B cell (primary cell): ENCODE measurements around the gene ERN1. TPM values are rescaled to one million over a fixed set of nuclear protein-coding genes. Genes with fewer than 3 reads are reported as not detected.

ENCODE experiments used
- ATAC-seq: fragments of 200-7000 bp; cut with Tn5 transposase; one replicate; pipeline ENCODE4 v1.10.0; 2021; ENCODE audit warnings: low read depth, mild to moderate bottlenecking, moderate number of reproducible peaks, moderate library complexity
- CTCF ChIA-PET: fragments of 350-600 bp; sonication (Branson Sonifier 250); formaldehyde crosslinking; loops from one replicate; lab custom pipeline; 2021; ENCODE audit warnings: antibody characterized with exemption, inconsistent platforms; lab: Charles Lee
- POLR2A ChIA-PET: fragments of 350-600 bp; sonication (Branson Sonifier 250); formaldehyde crosslinking; loops from one replicate; lab custom pipeline; 2021; ENCODE audit warnings: antibody characterized with exemption; lab: Charles Lee
- DNase-seq: peaks from one replicate; pipeline ENCODE4 v3.0.0; 2013
- H2AFZ ChIP-seq: 2 replicates; pipeline ENCODE4 v1.6.1; 2012; ENCODE audit warnings: mild to moderate bottlenecking, low read depth, low read length; ENCODE audit not compliant: insufficient read depth, poor library complexity, severe bottlenecking
- H3K27ac ChIP-seq, 2 donors: 1 replicate in 1 of 2; 2 replicates in 1 of 2; pipeline ENCODE4 v1.5.1; 2012 to 2013; ENCODE audit warnings: low read length in 2 of 2, mild to moderate bottlenecking in 2 of 2, moderate library complexity in 1 of 2
- H3K27me3 ChIP-seq, 4 experiments: fragments of 200-600 bp in 1 of 4; sonication (generic) in 1 of 4; replicated peaks in 1 of 4; 1 replicate in 2 of 4; 2 replicates in 2 of 4; pipeline versions ENCODE4 v1.6.1 to v1.7.0; 2013 to 2016; ENCODE audit warnings: low read length in 3 of 4, mild to moderate bottlenecking in 2 of 4, mixed read lengths in 1 of 4, moderate library complexity in 1 of 4; ENCODE audit not compliant: insufficient read depth in 4 of 4, control insufficient read depth in 3 of 4; ENCODE audit errors: control extremely low read depth in 1 of 4
- H3K36me3 ChIP-seq, 2 experiments: replicated peaks in 1 of 2; 1 replicate in 1 of 2; 2 replicates in 1 of 2; pipeline versions ENCODE4 v1.6.1 to v1.7.1; 2013; ENCODE audit warnings: low read length in 1 of 2; ENCODE audit not compliant: insufficient read depth in 2 of 2, control insufficient read depth in 1 of 2; ENCODE audit errors: control extremely low read depth in 1 of 2, extremely low read depth in 1 of 2
- H3K4me1 ChIP-seq, 2 donors: fragments of 200-600 bp in 1 of 2; sonication (generic) in 1 of 2; 1 replicate in 1 of 2; 2 replicates in 1 of 2; pipeline versions ENCODE4 v1.5.1 to v1.6.1; 2013 to 2017; ENCODE audit warnings: low read length in 2 of 2; ENCODE audit not compliant: control insufficient read depth in 2 of 2, insufficient read depth in 2 of 2
- H3K4me2 ChIP-seq: replicated peaks from 2 replicates; pipeline ENCODE3; 2012; ENCODE audit warnings: mild to moderate bottlenecking, low read depth, low read length; ENCODE audit not compliant: poor library complexity, severe bottlenecking
- H3K4me3 ChIP-seq, 5 experiments: fragments of 200-600 bp in 1 of 5; sonication (generic) in 1 of 5; 1 replicate in 3 of 5; 2 replicates in 2 of 5; pipeline versions ENCODE4 v1.5.1 to v1.7.0; 2011 to 2016; ENCODE audit warnings: low read length in 4 of 5, mild to moderate bottlenecking in 4 of 5, low read depth in 2 of 5, control low read depth in 1 of 5, moderate library complexity in 1 of 5; ENCODE audit not compliant: insufficient read depth in 1 of 5; ENCODE audit errors: control extremely low read depth in 1 of 5, extremely low read depth in 1 of 5
- H3K79me2 ChIP-seq: fragments of 200-600 bp; sonication (generic); one replicate; pipeline ENCODE4 v1.6.0; 2016; ENCODE audit warnings: low read length; ENCODE audit not compliant: control insufficient read depth, insufficient read depth
- H3K9ac ChIP-seq: fragments of 200-600 bp; sonication (generic); 2 replicates; pipeline ENCODE4 v1.6.1; 2017; ENCODE audit warnings: mild to moderate bottlenecking, low read length, moderate library complexity
- H3K9me3 ChIP-seq, 3 donors: one replicate each; pipeline versions ENCODE4 v1.6.1 to v1.7.1; 2013; ENCODE audit warnings: low read length in 2 of 3; ENCODE audit not compliant: control insufficient read depth in 2 of 3, insufficient read depth in 1 of 3; ENCODE audit errors: control extremely low read depth in 1 of 3
- H4K20me1 ChIP-seq: 2 replicates; pipeline ENCODE4 v1.6.0; 2012; ENCODE audit warnings: mild to moderate bottlenecking, low read length; ENCODE audit not compliant: insufficient read depth, control insufficient read depth, poor library complexity, severe bottlenecking
- H3K27ac Mint-ChIP-seq: one replicate; pipeline ENCODE4 v1.8.0; 2021; ENCODE audit warnings: mixed read lengths
- H3K27me3 Mint-ChIP-seq: one replicate; pipeline ENCODE4 v1.8.0; 2021; ENCODE audit warnings: mixed read lengths
- H3K4me1 Mint-ChIP-seq: one replicate; pipeline ENCODE4 v1.8.0; 2021; ENCODE audit warnings: mixed read lengths
- H3K4me3 Mint-ChIP-seq: one replicate; pipeline ENCODE4 v1.8.0; 2021; ENCODE audit warnings: mixed read lengths
- H3K9me3 Mint-ChIP-seq: one replicate; pipeline ENCODE4 v1.8.0; 2022; ENCODE audit warnings: mixed read lengths; ENCODE audit not compliant: insufficient read depth
- EZH2 ChIP-seq: IDR thresholded peaks from 2 replicates; pipeline ENCODE4 v1.6.1; 2012; ENCODE audit warnings: borderline replicate concordance, low read depth, mild to moderate bottlenecking, moderate library complexity, low read length; ENCODE audit not compliant: insufficient read depth, poor library complexity, severe bottlenecking
- WGBS: methylation state at CpG from one replicate; pipeline ENCODE4 v1.1.5; 2013; ENCODE audit warnings: missing lambda C conversion rate; ENCODE audit not compliant: insufficient coverage; 5-methylcytosine and 5-hydroxymethylcytosine counted together
- intact Hi-C: fragments of 100-400 bp; cut with micrococcal nuclease; formaldehyde crosslinking; loops from one replicate; pipeline ENCODE4 v1.10.0; 2022
- polyA plus RNA-seq: library from polyadenylated mRNA; depleted of rRNA; stranded (reverse); fragments of >200 nt; gene quantifications from 2 replicates; pipeline ENCODE4 v1.2.3, GENCODE V29; 2012
- total RNA-seq, 2 donors: library from RNA; stranded (reverse); fragments of 120-200 nt in 1 of 2; gene quantifications; 1 replicate in 1 of 2; 2 replicates in 1 of 2; pipeline versions ENCODE4 v1.2.3 to v1.2.4, GENCODE V29; 2013 to 2022
- TF ChIP-seq, protein P1 (sequence below): fragments of 200-600 bp; IDR thresholded peaks from one replicate; pipeline ENCODE4 v1.8.0; 2022; ENCODE audit warnings: antibody characterized with exemption, mild to moderate bottlenecking

The ERN1 gene
- total and polyA plus RNA-seq, 2 donors (not counting 1 experiment from before 2014, with no cell fraction given), result 7.0 to 19.4 TPM

DNA sequence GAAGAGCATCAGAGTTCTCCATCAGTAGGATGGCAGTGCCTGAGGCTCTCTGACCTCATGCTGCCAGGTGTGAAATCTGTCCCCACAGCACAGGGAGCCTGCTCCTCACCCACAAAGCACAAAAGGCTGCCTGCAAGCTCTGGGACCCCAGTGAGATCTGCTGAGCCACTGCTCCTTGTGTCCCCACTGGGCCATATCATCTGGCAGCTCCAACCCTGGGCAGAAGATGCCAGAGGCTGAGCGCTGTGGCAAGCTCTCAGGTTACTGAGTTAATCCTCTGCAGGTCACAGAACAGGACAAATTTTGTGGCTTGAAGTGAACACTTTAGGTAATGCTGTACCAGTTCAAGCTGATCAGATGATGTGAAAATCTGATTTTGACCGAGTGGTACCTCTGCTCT is 26.7 kb upstream of the ERN1 start:
- POLR2A ChIA-PET, result no interaction called here
- DNase-seq, result no peak
- Mint-ChIP-seq H3K27ac (no peak overlapping the region), H3K9me3 (no peaks in the 10 kb centered on the region), H3K4me3 (no peak overlapping the region), H3K27me3 (no peaks in the 10 kb centered on the region), H3K4me1 (no peaks in the 10 kb centered on the region)
- no peaks in the 10 kb centered on the region for H3K4me1 ChIP-seq
- no peak overlapping the region for H3K4me3 ChIP-seq
- intact Hi-C loops, result no loop called here
- CTCF ChIA-PET, result no interaction called here
- no peaks in the 10 kb centered on the region for H3K27me3 ChIP-seq
- no peak overlapping the region for H3K9ac ChIP-seq
- H3K79me2 ChIP-seq, result no peaks in the 10 kb centered on the region
- WGBS, result 100% methylated on average over 2 of the region's 2 CpGs
- H3K9me3 ChIP-seq, result no peaks in the 10 kb centered on the region
- H3K27ac ChIP-seq, result no peak overlapping the region
- TF ChIP-seq, protein P1, sequence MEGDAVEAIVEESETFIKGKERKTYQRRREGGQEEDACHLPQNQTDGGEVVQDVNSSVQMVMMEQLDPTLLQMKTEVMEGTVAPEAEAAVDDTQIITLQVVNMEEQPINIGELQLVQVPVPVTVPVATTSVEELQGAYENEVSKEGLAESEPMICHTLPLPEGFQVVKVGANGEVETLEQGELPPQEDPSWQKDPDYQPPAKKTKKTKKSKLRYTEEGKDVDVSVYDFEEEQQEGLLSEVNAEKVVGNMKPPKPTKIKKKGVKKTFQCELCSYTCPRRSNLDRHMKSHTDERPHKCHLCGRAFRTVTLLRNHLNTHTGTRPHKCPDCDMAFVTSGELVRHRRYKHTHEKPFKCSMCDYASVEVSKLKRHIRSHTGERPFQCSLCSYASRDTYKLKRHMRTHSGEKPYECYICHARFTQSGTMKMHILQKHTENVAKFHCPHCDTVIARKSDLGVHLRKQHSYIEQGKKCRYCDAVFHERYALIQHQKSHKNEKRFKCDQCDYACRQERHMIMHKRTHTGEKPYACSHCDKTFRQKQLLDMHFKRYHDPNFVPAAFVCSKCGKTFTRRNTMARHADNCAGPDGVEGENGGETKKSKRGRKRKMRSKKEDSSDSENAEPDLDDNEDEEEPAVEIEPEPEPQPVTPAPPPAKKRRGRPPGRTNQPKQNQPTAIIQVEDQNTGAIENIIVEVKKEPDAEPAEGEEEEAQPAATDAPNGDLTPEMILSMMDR, result no peak
- no peak for TF ChIP-seq EZH2
- no peak overlapping the region for H2AFZ ChIP-seq
- H4K20me1 ChIP-seq, result no peaks in the 10 kb centered on the region
- no peak overlapping the region for H3K4me2 ChIP-seq
- no peak for ATAC-seq
- peaks cover 0 to 1% of the 10 kb centered on the region in 2 experiments for H3K36me3 ChIP-seq

DNA sequence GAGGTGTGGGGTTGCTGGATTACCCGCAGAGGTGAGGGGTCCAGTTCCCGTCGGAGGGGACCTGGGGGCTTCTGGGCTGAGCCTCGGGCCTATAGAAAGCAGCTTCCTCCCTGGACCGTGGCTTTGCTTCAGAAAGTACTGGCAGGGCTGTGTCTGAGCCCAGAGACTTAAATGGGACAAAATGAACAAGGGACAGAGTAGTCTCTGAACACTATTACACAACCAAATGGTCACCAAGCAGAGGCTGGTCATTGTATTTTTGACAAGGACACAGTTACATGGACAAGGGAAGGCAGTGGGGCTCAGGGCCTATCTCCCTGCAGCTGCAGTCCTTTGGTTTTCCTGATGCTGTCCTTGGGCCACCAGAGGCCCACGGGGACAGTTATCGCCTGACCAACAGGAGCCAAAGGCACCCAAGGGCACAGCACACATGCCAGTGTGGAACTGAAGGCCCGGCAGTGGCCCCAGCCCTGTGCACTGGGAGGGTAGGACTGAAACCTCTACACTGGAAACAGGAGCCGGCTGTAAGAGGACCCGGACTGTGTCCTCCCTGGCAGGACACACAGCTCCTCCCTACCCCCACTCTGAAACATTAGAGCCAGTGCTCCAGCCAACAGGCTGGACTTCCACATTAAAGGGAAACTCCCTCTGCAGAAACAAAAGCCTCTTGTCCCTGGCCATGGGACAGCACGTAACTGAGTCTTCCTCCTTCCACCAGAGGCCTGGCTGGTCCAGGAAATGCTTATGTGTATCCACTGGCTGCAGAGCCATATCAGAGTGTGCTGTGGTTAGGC is 26.0 kb upstream of the ERN1 start:
- ATAC-seq, result no peak

More for the DNA sequence above, 26.0 kb upstream of the ERN1 start:
- no peaks in the 10 kb centered on the region for H3K9me3 Mint-ChIP-seq
- H3K4me1 Mint-ChIP-seq, result no peaks in the 10 kb centered on the region
- H3K36me3 ChIP-seq, result peaks cover 0 to 1% of the 10 kb centered on the region in 2 experiments
- H2AFZ ChIP-seq, result no peak overlapping the region
- no peak for TF ChIP-seq EZH2
- TF ChIP-seq, protein P1, result no peak
- H3K79me2 ChIP-seq, result no peaks in the 10 kb centered on the region
- no peak overlapping the region for H3K27ac ChIP-seq
- DNase-seq, result no peak
- no peaks in the 10 kb centered on the region for H3K27me3 ChIP-seq
- H3K4me1 ChIP-seq, result no peaks in the 10 kb centered on the region
- ChIA-PET CTCF (interaction anchor here (1.1 kb wide), 1 partner anchor 44 kb away, joined by 3 read pairs; no protein-coding TSS in a partner anchor), POLR2A (no interaction called here)
- H3K4me2 ChIP-seq, result no peak overlapping the region
- no peak overlapping the region for H3K4me3 ChIP-seq
- H3K27ac Mint-ChIP-seq, result no peak overlapping the region
- H3K9me3 ChIP-seq, result no peaks in the 10 kb centered on the region
- intact Hi-C loops, result no loop called here
- no peaks in the 10 kb centered on the region for H4K20me1 ChIP-seq
- WGBS, result 93% methylated on average over 11 of the region's 11 CpGs
- no peak overlapping the region for H3K4me3 Mint-ChIP-seq
- no peaks in the 10 kb centered on the region for H3K27me3 Mint-ChIP-seq
- H3K9ac ChIP-seq, result no peak overlapping the region
